Lung (tissue), 12 donors: ENCODE results near the gene SMARCD1. TPM values are rescaled to one million over a fixed set of nuclear protein-coding genes. Genes with fewer than 3 reads are reported as not detected.

Experiments
- ATAC-seq: fragments of 200-7000 bp; cut with Tn5 transposase; one replicate; pipeline ENCODE4 v1.9.1; 2020; ENCODE audit warnings: moderate number of reproducible peaks; ENCODE audit not compliant: insufficient read depth, low FRiP score
- DNase-seq, 3 donors: peaks; one replicate each; pipeline ENCODE4 v3.0.0-alpha.2; 2013 to 2017
- H3K27ac ChIP-seq, 2 donors: one replicate each; pipeline ENCODE4 v1.5.1; 2013; ENCODE audit warnings: mild to moderate bottlenecking in 2 of 2, moderate library complexity in 2 of 2, control low read depth in 1 of 2, inconsistent platforms in 1 of 2, low read depth in 1 of 2, low read length in 1 of 2
- H3K27me3 ChIP-seq, 3 donors: one replicate each; pipeline ENCODE4 v1.5.1; 2013; ENCODE audit warnings: low read length in 2 of 3; ENCODE audit not compliant: control insufficient read depth in 3 of 3, insufficient read depth in 3 of 3
- H3K36me3 ChIP-seq, 4 donors: one replicate each; pipeline ENCODE4 v1.5.1; 2013; ENCODE audit warnings: low read length in 4 of 4, mild to moderate bottlenecking in 1 of 4, moderate library complexity in 1 of 4; ENCODE audit not compliant: control insufficient read depth in 4 of 4, insufficient read depth in 4 of 4
- H3K4me1 ChIP-seq, 5 donors: one replicate each; pipeline ENCODE4 v1.5.1; 2013; ENCODE audit warnings: low read length in 5 of 5, mild to moderate bottlenecking in 2 of 5, moderate library complexity in 1 of 5; ENCODE audit not compliant: control insufficient read depth in 5 of 5, insufficient read depth in 5 of 5
- H3K4me3 ChIP-seq: one replicate; pipeline ENCODE4 v1.5.1; 2013; ENCODE audit warnings: mild to moderate bottlenecking, control low read depth, moderate library complexity
- H3K9ac ChIP-seq, 2 donors: one replicate each; pipeline ENCODE4 v1.5.1; 2013; ENCODE audit warnings: low read length in 2 of 2, control low read depth in 1 of 2; ENCODE audit not compliant: insufficient read depth in 1 of 2
- H3K9me3 ChIP-seq, 4 donors: one replicate each; pipeline ENCODE4 v1.5.1; 2013; ENCODE audit warnings: low read length in 3 of 4, mild to moderate bottlenecking in 1 of 4, moderate library complexity in 1 of 4; ENCODE audit not compliant: control insufficient read depth in 4 of 4, insufficient read depth in 3 of 4
- CTCF ChIP-seq: IDR thresholded peaks from 2 replicates; pipeline ENCODE4 v1.5.1; 2012; ENCODE audit warnings: mild to moderate bottlenecking; ENCODE audit errors: control extremely low read depth, extremely low read depth
- WGBS, 2 donors: extraction: QIAGEN DNeasy Blood & Tissue Kit; methylation state at CpG; one replicate each; pipeline ENCODE4 v1.1.7; 2013; 5-methylcytosine and 5-hydroxymethylcytosine counted together
- polyA plus RNA-seq, 2 donors: library from polyadenylated mRNA; stranded (reverse); fragments of 200-250 nt; gene quantifications; one replicate each; pipeline ENCODE4 v1.2.1, GENCODE V29; 2013
- total RNA-seq, 2 donors: library from RNA; depleted of rRNA in 1 of 2; stranded (reverse); fragments of >200 nt in 1 of 2; gene quantifications; one replicate each; pipeline ENCODE4 v1.2.1, GENCODE V29; 2014 to 2021
- donor health status: control.
- donor health status: control.
- donor health status: Bipolar disorder and iron deficiency.
- donor health status: healthy.
- donor health status: DM: yes; HTN: yes; CAD: no.

SMARCD1 gene
- total and polyA plus RNA-seq, 4 donors = 11.9 to 58.8 (median 41.6) TPM

GRCh38 chr12:50099302-50100008, 14.3 kb downstream of the SMARCD1 start:
- Histone ChIP-seq H3K27ac (no peak overlapping the region), H3K27me3 (no peaks in the 10 kb centered on the region), H3K9ac (no peak overlapping the region), H3K4me1 (peaks cover 0 to 5% (median 0%) of the 10 kb centered on the region in 5 donors), H3K36me3 (peaks cover 41 to 48% (median 42%) of the 10 kb centered on the region in 4 donors), H3K4me3 (no peak overlapping the region), H3K9me3 (no peaks in the 10 kb centered on the region)
- no peak for ATAC-seq
- no peak for DNase-seq
- no peak for TF ChIP-seq CTCF
- 79 to 92% methylated on average over 5 of the region's 5 CpGs for WGBS, 2 donors

GRCh38 chr12:50100561-50100960, 15.4 kb downstream of the SMARCD1 start:
- H3K36me3 ChIP-seq = peaks cover 34 to 45% (median 38%) of the 10 kb centered on the region in 4 donors
- no peak for DNase-seq

GRCh38 chr12:50101663-50102062, 16.5 kb downstream of the SMARCD1 start:
- TF ChIP-seq CTCF = no peak
- peaks cover 0 to 9% (median 0%) of the 10 kb centered on the region in 5 donors for H3K4me1 ChIP-seq
- no peaks in the 10 kb centered on the region for H3K9me3 ChIP-seq
- ATAC-seq (no peak), DNase-seq (peak in 2 of 3 donors; percentile 49 to 53)
- no peak overlapping the region for H3K4me3 ChIP-seq
- WGBS, 2 donors = 85 to 86% methylated on average over 3 of the region's 3 CpGs
- H3K36me3 ChIP-seq = peaks cover 23 to 34% (median 28%) of the 10 kb centered on the region in 4 donors
- no peak overlapping the region for H3K9ac ChIP-seq
- no peak overlapping the region for H3K27ac ChIP-seq
- H3K27me3 ChIP-seq = no peaks in the 10 kb centered on the region

More at GRCh38 chr12:50100561-50100960, 15.4 kb downstream of the SMARCD1 start:
- 84 to 87% methylated on average over 3 of the region's 3 CpGs for WGBS, 2 donors
- no peaks in the 10 kb centered on the region for H3K9me3 ChIP-seq
- H3K4me3 ChIP-seq = no peak overlapping the region
- peaks cover 0 to 9% (median 0%) of the 10 kb centered on the region in 5 donors for H3K4me1 ChIP-seq
- H3K27ac ChIP-seq = no peak overlapping the region
- TF ChIP-seq CTCF = no peak
- no peak overlapping the region for H3K9ac ChIP-seq
- no peak for ATAC-seq
- H3K27me3 ChIP-seq = no peaks in the 10 kb centered on the region
